Panc1 (cell line): ENCODE data around the gene PPP4R1. TPM values are rescaled to one million over a fixed set of nuclear protein-coding genes. Genes with fewer than 3 reads are reported as not detected.

ENCODE experiments used
- ATAC-seq: fragments of 200-7000 bp; cut with Tn5 transposase; 2 replicates; pipeline ENCODE4 v1.9.1; 2020; ENCODE audit warnings: mild to moderate bottlenecking, moderate library complexity
- BruUV-seq: library from RNA; stranded (reverse); fragments of 400-500 nt; replicated peaks from 2 replicates; lab custom pipeline; 2021; lab: Mats Ljungman, UMichigan
- CTCF ChIA-PET: fragments of 300-600 bp; sonication (Branson Sonifier 250); formaldehyde crosslinking; loops from one replicate; lab custom pipeline; 2022; ENCODE audit warnings: antibody characterized with exemption; lab: Charles Lee
- POLR2A ChIA-PET: fragments of 300-600 bp; sonication (Branson Sonifier 250); formaldehyde crosslinking; loops from one replicate; lab custom pipeline; 2022; ENCODE audit warnings: antibody characterized with exemption; lab: Charles Lee
- DNase-seq: peaks from one replicate; pipeline ENCODE4 v3.0.0-alpha.2; 2010; ENCODE audit warnings: low read depth, low spot score
- H3K27ac ChIP-seq: 2 replicates; pipeline ENCODE4 v1.5.1; 2011; ENCODE audit warnings: mild to moderate bottlenecking, low read length, inconsistent platforms
- H3K27me3 ChIP-seq: fragments of 200-500 bp; sonication (Bioruptor generic); 2 replicates; pipeline ENCODE4 v1.6.0; 2014; ENCODE audit warnings: low read length, inconsistent platforms; ENCODE audit not compliant: control insufficient read depth, insufficient read depth
- H3K36me3 ChIP-seq: fragments of 200-500 bp; sonication (Bioruptor generic); 2 replicates; pipeline ENCODE4 v1.5.1; 2014; ENCODE audit warnings: inconsistent platforms, mild to moderate bottlenecking, low read length, moderate library complexity; ENCODE audit not compliant: control insufficient read depth, insufficient read depth
- H3K4me1 ChIP-seq: 2 replicates; pipeline ENCODE4 v1.5.1; 2011; ENCODE audit warnings: inconsistent platforms, mild to moderate bottlenecking, low read length, moderate library complexity; ENCODE audit not compliant: control insufficient read depth, insufficient read depth
- H3K4me3 ChIP-seq, 2 experiments: 2 replicates each; pipeline ENCODE4 v1.5.1; 2011 to 2012; ENCODE audit warnings: low read depth in 2 of 2, low read length in 2 of 2, mild to moderate bottlenecking in 2 of 2, inconsistent platforms in 1 of 2, moderate library complexity in 1 of 2
- H3K9me3 ChIP-seq: fragments of 200-500 bp; sonication (Bioruptor generic); 2 replicates; pipeline ENCODE4 v1.5.1; 2014; ENCODE audit warnings: low read depth, mild to moderate bottlenecking, inconsistent platforms, low read length, moderate library complexity; ENCODE audit not compliant: control insufficient read depth, insufficient read depth
- CTCF ChIP-seq: fragments of 450-650 bp; IDR thresholded peaks from 2 replicates; pipeline ENCODE4 v1.5.1; 2017; ENCODE audit warnings: mild to moderate bottlenecking
- POLR2AphosphoS5 ChIP-seq: IDR thresholded peaks from 2 replicates; pipeline ENCODE4 v1.6.1; 2012; ENCODE audit warnings: mild to moderate bottlenecking, low read depth, low read length, moderate library complexity
- REST ChIP-seq, 2 experiments: IDR thresholded peaks; 2 replicates each; pipeline ENCODE4 v1.6.1; 2011 to 2012; ENCODE audit warnings: low read depth in 2 of 2, control low read depth in 1 of 2, low read length in 1 of 2, mild to moderate bottlenecking in 1 of 2, moderate library complexity in 1 of 2; ENCODE audit not compliant: insufficient read depth in 1 of 2
- SIN3A ChIP-seq: IDR thresholded peaks from 2 replicates; pipeline ENCODE4 v1.6.1; 2012; ENCODE audit warnings: low read depth, mild to moderate bottlenecking, low read length, moderate library complexity, borderline replicate concordance; ENCODE audit not compliant: insufficient read depth
- TCF7L2 ChIP-seq: IDR thresholded peaks from 2 replicates; pipeline ENCODE4 v1.6.1; 2011; ENCODE audit warnings: mild to moderate bottlenecking, low read depth, low read length, inconsistent platforms
- in situ Hi-C: cut with HindIII; loops from 2 replicates; pipeline ENCODE4 v1.10.0; 2016; ENCODE audit warnings: low sequenced_read_pairs, low pct_unique_long_range_greater_than_20kb
- intact Hi-C: fragments of 100-400 bp; cut with micrococcal nuclease; formaldehyde crosslinking; loops from one replicate; pipeline ENCODE4 v1.10.0; 2022; ENCODE audit not compliant: unreplicated experiment
- total RNA-seq: library from RNA; stranded (reverse); gene quantifications from one replicate; pipeline ENCODE4 v1.2.1, GENCODE V29; 2021; ENCODE audit not compliant: unreplicated experiment

PPP4R1 gene
- total RNA-seq, 1 experiment from 2014 or later, result 80.6 TPM

GRCh38 chr18:9587924-9588323 is 26.4 kb downstream of the PPP4R1 start:
- no TSS peak for BruUV-seq

GRCh38 chr18:9586814-9587213 is 27.5 kb downstream of the PPP4R1 start:
- no peak for DNase-seq
- Histone ChIP-seq H3K27ac (no peak overlapping the region), H3K4me1 (no peaks in the 10 kb centered on the region), H3K36me3 (peaks cover 15% of the 10 kb centered on the region), H3K9me3 (no peaks in the 10 kb centered on the region), H3K27me3 (no peaks in the 10 kb centered on the region), H3K4me3 (no peak overlapping the region)
- in situ Hi-C loops, result no loop called here
- CTCF ChIA-PET, result no interaction called here
- TF ChIP-seq TCF7L2, result no peak
- intact Hi-C loops, result no loop called here
- ATAC-seq, result no peak
- POLR2A ChIA-PET, result no interaction called here
- no TSS peak for BruUV-seq

More at GRCh38 chr18:9587924-9588323, 26.4 kb downstream of the PPP4R1 start:
- no peak for ATAC-seq
- no peaks in the 10 kb centered on the region for H3K4me1 ChIP-seq
- in situ Hi-C loops, result no loop called here
- H3K27me3 ChIP-seq, result no peaks in the 10 kb centered on the region
- intact Hi-C loops, result no loop called here
- TF ChIP-seq POLR2AphosphoS5 (no peak), TCF7L2 (no peak), REST (IDR thresholded peaks at IDR 0.05; ENCODE audit: insufficient read depth in 1 of 2, low read depth in 2 of 2, low read length in 1 of 2) (no peak), SIN3A (no peak), CTCF (no peak)
- H3K27ac ChIP-seq, result no peak overlapping the region
- H3K36me3 ChIP-seq, result peaks cover 15% of the 10 kb centered on the region
- no peaks in the 10 kb centered on the region for H3K9me3 ChIP-seq
- ChIA-PET POLR2A (no interaction called here), CTCF (no interaction called here)
- H3K4me3 ChIP-seq, result no peak overlapping the region
- DNase-seq, result no peak

GRCh38 chr18:9581667-9582066 is 32.7 kb downstream of the PPP4R1 start:
- H3K4me1 ChIP-seq, result no peaks in the 10 kb centered on the region
- H3K36me3 ChIP-seq, result peaks cover 20% of the 10 kb centered on the region
- TF ChIP-seq REST (IDR thresholded peaks at IDR 0.05; ENCODE audit: insufficient read depth in 1 of 2, low read depth in 2 of 2, low read length in 1 of 2) (no peak), SIN3A (no peak), CTCF (no peak), TCF7L2 (no peak), POLR2AphosphoS5 (no peak)
- in situ Hi-C loops, result no loop called here
- CTCF ChIA-PET, result no interaction called here
- no TSS peak for BruUV-seq
- POLR2A ChIA-PET, result no interaction called here
- H3K27me3 ChIP-seq, result no peaks in the 10 kb centered on the region
- no peak overlapping the region for H3K4me3 ChIP-seq
- H3K9me3 ChIP-seq, result no peaks in the 10 kb centered on the region
- no peak overlapping the region for H3K27ac ChIP-seq
- DNase-seq, result no peak
- intact Hi-C loops, result no loop called here
- ATAC-seq, result no peak
